ENCODE results near the gene OR6N1.

Gene OR6N1, protein sequence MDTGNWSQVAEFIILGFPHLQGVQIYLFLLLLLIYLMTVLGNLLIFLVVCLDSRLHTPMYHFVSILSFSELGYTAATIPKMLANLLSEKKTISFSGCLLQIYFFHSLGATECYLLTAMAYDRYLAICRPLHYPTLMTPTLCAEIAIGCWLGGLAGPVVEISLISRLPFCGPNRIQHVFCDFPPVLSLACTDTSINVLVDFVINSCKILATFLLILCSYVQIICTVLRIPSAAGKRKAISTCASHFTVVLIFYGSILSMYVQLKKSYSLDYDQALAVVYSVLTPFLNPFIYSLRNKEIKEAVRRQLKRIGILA

DNA sequence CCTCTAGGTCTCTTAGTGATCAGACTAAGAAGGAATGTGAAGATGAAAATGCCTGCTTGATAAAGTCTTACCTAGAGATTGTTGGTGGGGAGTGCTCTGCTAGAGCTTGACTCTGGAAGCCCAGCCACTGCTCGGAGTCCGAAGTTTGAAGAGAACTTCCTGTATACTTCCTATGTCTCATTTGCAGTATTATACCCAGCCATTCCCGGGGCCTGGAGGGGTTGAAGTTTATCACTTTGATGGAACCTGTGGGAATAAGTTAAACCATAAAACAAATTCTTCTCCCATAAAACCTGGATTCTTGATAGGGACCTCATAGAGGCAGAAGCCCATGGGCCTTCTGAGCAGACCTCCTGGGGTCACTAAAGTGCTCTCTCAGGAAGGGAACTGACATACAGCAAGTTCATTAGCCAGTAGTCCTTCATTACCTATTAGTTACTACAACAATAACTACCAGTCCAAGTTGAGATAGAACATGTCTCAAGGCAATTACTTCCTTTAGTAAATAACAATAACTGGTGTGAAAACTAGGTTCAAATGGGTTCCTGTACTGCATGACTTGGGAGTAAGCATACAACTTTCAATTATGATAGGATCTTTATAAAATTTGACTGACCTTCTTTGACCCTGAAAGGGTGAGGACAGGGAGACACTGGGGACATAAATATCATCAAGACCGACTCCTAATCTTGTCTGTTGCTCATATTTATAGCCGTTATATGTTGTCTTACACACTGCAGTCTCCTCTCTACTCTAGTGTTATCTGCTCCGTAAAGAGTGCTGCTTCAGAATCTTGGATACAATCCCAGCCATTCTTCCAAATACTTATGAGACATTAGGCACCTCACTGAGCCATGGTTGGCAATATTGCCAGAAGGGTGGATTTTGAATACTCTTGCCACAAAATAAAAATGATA, at the start of gene OR6N1:
Gene OR6N1, minus strand, starts transcription at position 246 of the 917 bp plus-strand sequence. CDS start 5,513 bp downstream, outside the sequence.
- no peak for DNase-seq (ENCODE audit: low read depth)

DNA sequence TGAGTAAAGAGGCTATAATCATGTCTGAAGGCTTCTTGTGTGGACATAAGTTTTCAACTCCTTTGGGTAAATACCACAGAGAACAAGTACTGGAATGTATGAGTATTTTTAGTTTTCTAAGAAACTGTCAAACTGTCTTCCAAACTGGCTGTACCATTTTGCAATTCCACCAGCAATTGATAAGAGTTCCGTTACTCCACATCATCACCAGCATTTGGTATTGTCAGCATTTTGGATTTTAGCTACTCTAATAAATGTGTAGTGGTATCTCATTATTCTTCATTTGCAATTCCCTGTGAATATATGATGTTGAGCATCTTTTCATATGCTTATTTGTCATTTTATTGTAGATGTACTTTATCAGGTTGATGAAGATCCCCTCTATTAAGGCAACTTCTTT, 49.7 kb upstream of the OR6N1 start:
- no peak for DNase-seq (ENCODE audit: low read depth)

DNA sequence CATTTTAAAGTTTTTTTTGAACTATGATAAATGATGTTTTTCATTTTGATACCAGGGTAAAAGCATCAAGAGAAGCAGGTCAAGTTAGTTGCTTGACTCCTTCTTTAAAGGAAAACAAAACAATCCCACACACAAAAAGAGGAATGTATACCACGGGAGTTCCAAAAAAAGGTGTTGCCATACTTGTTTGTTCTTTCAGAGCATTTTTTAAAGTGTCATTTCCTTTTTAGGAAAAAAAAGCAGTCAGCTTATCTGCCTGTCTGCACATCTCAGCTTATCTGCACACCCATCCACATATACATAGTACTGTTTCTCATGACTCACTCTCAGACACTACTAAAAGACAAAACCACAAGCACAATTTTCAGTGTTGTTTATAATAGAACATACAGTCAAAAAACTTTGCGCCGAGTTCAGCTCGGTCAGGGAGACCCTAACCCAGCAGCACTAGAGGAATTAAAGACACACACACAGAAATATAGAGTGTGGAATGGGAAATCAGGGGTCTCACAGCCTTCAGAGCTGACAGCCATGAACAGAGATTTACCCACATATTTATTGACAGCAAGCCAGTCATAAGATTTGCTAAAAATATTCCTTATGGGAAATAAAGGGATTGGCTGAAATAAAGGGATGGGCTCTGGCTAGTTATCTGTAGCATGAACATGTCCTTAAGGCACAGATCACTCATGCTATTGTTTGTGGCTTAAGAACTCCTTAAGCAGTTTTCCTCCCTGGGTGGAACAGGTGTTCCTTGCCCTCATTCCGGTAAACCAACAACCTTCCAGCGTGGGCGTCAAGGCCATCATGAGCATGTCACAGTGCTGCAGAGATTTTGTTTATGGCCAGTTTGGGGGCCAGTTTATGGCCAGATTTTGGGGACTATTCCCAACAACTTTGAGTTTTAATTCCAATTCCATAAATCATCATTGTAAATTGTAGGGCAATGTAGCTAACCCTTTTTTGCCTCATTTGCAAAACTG, 47.8 kb upstream of the OR6N1 start:
- DNase-seq (ENCODE audit: low read depth) = no peak

DNA sequence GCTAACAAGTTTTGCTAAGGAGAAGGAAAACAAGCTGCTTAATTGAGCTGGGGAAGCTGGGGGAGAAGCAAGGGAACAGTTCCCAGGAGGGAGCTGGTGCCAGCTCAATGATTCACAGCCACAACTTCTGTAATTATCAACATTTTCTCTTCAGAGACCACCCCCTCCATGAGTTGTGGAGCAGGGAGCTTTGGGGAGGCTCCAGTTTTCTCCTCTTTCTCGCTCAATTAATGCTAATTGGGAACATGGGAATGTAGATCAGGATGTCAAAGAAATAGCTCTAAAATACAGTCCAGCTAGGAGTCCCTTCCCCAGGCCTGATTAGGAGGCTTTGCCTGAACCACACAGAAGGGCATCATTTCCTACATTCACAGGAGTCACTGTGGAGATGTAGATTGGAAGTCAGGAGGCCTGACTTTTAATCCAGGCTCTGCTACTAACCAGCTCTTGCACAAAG, 47.0 kb upstream of the OR6N1 start:
- DNase-seq (ENCODE audit: low read depth) = no peak

DNA sequence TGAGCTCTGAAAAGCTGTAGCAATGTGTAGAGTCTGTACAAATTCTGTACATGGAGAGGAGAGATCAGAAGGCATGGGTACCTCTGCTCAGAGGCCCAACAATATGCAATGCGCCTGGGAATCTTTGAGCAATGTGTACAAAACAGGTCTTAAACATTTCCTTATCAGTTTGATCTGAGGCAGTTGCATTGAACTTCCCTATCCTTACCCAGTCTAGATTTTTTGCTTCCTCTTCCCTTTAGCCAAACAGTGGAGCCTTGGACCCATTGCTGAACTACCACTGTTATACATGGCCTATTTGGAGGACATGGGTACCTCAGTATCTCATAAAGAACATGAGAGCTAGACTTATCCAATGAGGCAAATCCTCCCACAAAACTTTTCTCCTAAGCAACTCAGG, 46.6 kb upstream of the OR6N1 start:
- no peak for DNase-seq (ENCODE audit: low read depth)

DNA sequence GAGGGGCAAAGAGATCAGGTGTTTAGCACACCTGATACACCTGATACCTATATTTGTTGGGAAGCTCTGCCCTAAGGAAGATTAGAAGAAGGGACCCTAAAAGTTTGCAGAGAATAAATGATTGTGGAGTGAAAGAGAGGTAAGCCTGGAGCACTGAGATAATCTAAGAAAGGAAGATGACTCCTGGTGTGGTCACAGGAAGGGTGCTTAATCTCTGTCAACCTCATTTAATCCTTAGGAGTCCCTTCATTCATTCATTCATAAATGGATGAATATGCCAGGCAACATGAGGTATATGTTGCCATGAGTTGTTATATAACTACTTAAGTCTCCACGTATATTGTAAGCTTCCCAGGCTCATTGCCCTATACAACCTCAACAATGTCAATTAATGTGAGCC, 43.0 kb upstream of the OR6N1 start:
- no peak for DNase-seq (ENCODE audit: low read depth)

DNA sequence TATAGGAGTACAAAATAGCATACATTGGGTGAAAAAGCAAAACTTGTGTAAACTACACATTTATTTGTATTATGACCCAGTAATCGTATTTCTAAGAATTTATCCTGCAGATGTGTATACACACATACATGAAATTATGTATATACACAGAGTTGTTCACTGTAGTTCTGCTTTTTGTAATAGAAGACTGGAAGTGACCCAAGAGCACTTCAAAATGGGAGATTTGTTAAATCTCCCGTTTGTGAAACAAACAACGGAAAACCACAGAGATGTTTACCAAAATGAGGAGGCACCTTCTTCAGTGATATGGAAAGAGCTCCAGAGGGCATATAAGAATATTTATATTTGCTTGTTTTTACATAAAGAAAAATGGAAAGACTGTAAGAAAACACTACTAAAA, 41.2 kb upstream of the OR6N1 start:
- no peak for DNase-seq (ENCODE audit: low read depth)

DNA sequence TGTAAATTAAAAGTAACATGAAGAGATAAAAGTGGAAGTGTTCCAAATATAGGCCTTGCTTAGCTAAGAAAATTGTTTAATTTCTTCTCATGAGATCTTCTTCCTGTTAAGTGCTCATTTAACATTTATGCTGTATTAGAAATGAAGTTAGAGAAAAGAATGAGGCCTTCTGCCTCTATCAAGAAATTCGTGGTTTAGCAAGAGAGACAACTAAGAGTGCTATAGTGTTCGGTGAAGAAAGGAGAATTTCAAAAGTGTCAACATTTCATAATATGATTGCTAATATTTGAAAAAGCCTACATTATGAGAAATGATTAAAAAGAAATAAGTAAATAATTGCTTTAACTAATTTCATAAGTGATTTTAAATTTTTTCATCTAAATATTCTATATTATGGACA, 40.3 kb upstream of the OR6N1 start:
- no peak for DNase-seq (ENCODE audit: low read depth)

DNA sequence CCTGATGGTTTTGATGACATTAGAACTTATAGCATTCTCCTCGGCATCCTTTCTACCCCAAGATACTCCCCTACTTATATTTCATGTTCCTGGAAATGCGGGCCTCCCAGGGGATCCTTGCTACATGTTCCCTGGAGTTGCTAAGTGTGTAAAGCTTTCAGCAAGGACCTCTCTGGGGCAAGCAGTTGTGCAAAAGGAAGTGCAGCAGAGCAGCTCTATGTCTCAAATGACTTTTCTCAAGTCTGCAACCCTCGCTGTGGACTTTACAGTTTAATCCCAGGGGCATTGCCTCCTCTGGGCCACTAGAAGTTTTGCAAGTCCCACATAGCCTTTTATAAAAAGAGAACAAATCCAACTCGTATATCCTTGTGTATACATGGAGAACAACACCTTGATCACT, 38.3 kb upstream of the OR6N1 start:
- DNase-seq (ENCODE audit: low read depth) = no peak

DNA sequence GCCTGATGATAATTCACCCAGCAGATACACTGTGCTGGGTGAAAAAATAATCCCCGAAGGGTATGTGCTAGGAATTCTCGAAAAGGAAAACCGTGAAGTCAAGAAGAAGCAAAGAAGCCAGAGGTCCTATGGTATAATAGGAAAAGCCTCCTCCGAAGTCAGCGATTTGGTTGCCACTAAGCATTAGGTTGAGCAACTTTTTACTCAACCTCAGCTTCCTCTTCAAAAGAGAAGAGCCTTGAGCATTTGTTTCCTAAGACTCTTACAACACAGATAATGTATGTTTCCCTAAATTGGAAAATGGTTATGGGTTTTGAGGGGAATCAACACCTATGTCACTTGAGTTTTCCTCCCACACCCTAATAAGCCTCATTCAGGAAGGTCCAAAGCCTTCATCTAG, 37.9 kb upstream of the OR6N1 start:
- DNase-seq (ENCODE audit: low read depth) = no peak

DNA sequence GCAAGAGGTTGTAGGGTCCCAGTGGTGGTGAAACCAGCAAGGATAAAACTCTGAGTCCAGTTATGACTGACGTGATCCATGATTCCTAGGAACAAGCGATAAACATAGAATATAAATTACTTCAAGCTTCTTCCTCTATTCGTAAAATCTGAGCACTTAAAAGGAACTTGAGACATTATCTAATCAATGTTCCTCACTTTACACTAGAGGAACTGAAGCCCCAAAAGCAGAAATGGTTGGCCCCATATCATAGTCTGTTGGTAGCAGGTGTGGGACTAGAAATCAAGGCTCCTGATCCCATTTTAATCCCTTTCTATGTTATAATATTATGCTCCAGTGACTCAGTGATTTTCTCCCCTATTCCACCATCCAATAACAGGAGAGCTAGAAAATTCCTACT, 37.3 kb upstream of the OR6N1 start:
- no peak for DNase-seq (ENCODE audit: low read depth)

DNA sequence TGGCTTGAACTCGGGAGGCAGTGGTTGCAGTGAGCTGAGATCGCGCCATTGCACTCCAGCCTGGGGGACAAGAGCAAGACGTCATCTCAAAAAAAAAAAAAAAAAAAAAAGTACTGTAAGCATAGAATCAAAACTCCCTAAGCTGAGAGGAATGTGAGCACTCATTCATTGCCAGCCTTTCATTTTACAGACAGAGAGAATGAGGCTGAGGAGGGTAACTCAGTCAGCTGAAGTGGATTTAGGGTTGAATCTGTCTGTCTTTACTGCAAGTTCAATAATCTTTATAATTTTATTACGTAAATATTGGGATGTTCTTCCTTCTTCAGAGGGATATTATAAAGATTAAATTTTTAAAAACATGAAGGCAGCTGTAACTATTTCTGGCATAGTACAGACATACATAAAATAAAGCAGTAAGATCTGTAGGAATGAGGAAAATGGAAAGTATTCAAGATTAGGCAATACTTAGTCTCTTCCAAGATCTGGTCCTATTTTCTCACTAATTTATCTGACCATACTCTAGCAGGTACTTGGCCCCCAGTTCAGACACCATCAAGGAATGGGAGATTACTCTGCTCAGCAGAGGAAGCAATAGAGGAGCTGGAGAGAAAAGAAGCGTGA, 35.0 kb upstream of the OR6N1 start:
- no peak for DNase-seq (ENCODE audit: low read depth)

DNA sequence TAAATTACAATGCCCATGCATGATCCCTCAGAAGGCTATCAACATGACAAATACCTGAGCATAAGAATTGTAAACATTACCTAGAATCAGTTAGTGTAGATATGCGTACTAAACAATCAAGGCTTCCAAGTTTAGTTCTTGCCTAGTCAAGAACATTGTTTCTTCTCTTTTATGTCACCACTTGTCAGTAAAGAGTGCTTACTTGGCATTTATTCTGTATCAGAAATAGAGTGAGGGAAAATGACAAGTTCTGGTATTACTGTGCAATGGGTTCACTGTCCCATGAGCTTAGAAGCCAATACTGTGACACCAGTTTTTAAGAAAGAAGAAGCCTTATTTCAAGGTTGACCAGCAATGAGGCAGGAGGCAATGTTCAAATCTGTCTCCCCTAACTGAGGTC, 31.7 kb upstream of the OR6N1 start:
- DNase-seq (ENCODE audit: low read depth) = no peak

DNA sequence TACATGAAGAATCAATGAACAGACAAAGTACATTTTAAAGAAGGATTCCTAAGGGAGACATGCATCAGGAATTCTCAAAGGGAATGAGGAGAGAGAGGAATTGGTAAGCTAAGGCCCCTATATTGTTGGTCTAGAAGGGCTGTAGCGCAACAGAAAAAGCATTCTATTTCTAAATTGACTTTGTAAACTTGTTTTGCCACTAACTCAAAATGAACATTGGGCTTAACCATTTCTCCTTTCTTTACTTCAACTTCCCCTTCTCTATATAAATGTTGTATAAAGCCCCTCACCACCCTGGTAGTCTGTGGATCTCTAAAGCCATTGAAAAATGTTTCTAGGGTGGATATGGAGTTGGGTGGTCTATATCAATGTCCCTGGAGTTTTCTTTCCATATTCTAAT, 29.4 kb upstream of the OR6N1 start:
- no peak for DNase-seq (ENCODE audit: low read depth)

DNA sequence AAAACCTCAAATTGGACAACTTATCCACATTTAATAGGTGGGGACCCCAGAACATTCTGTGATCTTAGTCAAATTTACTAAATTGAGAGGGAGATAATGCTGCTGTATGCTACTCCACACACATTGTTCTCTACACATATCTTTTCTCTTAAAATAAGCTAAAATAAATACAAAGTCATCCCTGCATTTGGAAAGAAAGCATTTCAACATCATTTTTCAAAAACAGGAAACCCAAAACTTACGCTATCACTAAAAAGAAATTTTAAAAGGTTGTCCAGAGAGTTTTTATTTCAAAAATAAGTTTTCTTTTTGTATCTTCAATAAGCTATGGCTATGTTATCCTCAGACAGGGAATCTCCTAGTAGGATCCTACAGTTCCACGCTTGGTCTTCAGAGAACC, 28.5 kb upstream of the OR6N1 start:
- no peak for DNase-seq (ENCODE audit: low read depth)

DNA sequence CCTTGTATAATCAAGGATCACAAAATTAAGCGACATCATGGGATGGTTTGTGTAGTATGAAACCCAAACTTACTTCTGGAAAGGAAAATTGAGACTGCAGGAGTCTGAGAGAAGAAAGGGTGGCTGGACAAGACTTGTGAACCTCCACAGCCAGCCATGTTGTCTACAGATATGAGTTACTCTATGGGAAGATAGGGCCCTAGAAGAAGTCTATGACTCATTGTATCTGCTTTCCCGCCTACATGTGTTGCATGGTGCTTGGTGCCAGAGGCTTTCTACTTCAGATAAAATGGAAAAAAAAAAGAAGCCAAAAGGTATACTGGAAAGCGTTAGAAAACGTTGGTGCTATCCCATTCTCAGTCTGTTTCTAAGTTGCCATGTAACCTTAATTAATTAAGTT, 27.7 kb upstream of the OR6N1 start:
- no peak for DNase-seq (ENCODE audit: low read depth)

DNA sequence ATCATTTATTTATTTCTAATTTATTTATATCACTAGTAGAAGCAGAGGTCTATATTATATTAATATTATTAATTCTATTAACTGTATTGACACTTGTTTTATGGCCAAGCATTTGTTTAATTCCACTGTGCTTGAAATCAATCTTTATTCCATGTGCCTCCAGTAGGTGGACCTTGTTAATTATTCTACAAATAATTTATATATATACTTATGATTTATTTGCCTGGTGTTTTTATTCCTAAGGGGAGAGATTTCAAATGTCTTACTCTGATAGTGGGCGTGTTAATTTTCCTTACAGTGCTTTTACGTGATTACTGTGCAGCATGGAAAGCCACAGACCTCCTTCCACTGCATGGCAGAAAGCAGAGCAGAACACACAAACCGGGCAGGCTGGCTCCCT, 26.5 kb upstream of the OR6N1 start:
- no peak for DNase-seq (ENCODE audit: low read depth)

DNA sequence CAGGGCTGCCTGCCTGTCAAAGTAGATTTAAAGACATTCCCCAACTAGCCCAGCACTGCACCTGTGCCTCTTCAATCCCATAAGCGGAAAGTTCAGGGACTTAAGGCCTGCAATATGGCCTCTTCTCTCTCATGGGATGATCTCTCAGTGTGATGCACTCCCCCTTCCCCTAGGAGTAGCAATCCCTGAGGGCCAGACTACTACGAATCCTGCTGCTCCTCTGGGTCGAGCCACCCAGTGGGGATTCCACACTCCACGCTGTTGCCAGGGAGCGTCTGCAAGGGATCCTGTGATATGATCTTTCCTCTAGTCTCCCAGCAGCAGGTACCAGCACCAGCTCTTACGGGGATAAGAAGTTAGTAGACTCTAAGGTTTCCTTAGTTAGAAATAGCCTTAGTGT, 22.3 kb upstream of the OR6N1 start:
- no peak for DNase-seq (ENCODE audit: low read depth)

DNA sequence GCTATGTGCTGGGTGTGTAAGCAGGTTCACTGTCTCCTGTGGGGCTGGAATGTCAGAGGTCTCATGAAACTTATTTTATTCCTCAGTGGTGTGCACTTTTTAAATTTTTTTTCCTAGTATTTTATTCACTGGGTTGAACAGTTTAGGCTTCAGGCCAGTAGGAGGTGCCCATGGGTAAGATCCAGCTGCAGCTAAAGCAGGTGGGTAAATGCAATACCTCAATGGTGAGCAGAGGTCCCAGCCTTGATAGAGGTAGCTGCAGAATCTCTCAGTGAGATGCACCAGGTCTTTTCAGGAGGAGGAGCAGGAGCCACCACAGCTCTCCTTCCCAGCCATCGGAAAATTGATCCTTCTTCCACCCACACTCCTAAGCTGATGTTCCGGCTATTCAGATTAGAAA, 21.6 kb upstream of the OR6N1 start:
- peak; percentile 11 for DNase-seq (ENCODE audit: low read depth)

DNA sequence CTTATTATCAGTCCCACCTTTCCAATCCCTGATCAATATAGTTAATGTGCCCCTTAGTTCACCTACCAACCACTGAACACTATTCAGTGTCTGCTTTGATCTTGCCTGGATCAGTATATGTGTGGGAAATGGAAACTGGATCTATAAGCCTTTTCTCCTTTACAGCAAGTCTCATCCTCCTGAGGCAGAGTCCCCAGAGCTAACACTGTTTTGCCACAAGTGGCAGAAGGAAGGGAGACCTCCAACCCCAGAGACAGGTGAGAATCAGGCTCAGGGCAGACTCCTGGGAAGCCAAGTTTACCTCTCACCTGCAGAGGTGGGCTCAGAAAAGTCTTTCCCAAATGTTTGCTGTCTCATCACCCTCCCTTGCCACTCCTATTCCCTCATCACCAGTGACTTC, 9.1 kb upstream of the OR6N1 start, which contains the start of gene OR6N2:
Gene OR6N2, minus strand, starts transcription at position 101 of the 400 bp plus-strand sequence. CDS start 3,569 bp downstream, outside the sequence.
- no peak for DNase-seq (ENCODE audit: low read depth)

DNA sequence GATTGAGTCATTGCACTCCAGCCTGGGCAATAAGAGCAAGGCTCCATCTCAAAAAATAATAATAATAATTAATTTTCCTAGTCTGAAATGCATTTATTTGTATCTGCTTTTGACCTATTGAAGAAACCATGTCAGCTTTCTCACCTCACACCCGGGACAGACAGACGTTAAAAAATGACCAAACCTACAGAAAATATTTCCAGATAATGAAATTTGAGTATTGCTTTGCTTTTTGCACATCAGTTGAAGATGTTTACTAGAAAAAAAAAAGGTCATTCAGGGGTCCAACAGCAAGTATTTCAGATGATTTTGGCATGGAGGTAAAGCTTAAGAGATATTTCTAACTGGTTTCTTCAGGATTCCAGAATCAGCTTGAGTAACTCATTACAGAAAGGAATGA, 17.6 kb downstream of the OR6N1 start, which contains the start of gene OR6K6:
Gene OR6K6, plus strand, starts transcription at position 301 of the 400 bp plus-strand sequence. CDS start 168 bp downstream, outside the sequence.
- DNase-seq (ENCODE audit: low read depth) = no peak
